Measurements from ENCODE around the gene SLC16A7. TPM values are rescaled to one million over a fixed set of nuclear protein-coding genes. Genes with fewer than 3 reads are reported as not detected.

The SLC16A7 gene
- total RNA-seq, 1 donor from 2014 or later: 12.9 TPM

- H3K27me3 Mint-ChIP-seq: no peaks in the 10 kb centered on the region
- no peak overlapping the region for H3K4me3 Mint-ChIP-seq
- H3K36me3 Mint-ChIP-seq: no peaks in the 10 kb centered on the region
- H3K9me3 Mint-ChIP-seq: no peaks in the 10 kb centered on the region
- H3K27ac Mint-ChIP-seq: no peak overlapping the region
- H3K4me1 Mint-ChIP-seq (ENCODE audit: unreplicated experiment): no peaks in the 10 kb centered on the region
- no peak for DNase-seq (ENCODE audit: extremely low spot score, unreplicated experiment)
- TF ChIP-seq, protein P1, sequence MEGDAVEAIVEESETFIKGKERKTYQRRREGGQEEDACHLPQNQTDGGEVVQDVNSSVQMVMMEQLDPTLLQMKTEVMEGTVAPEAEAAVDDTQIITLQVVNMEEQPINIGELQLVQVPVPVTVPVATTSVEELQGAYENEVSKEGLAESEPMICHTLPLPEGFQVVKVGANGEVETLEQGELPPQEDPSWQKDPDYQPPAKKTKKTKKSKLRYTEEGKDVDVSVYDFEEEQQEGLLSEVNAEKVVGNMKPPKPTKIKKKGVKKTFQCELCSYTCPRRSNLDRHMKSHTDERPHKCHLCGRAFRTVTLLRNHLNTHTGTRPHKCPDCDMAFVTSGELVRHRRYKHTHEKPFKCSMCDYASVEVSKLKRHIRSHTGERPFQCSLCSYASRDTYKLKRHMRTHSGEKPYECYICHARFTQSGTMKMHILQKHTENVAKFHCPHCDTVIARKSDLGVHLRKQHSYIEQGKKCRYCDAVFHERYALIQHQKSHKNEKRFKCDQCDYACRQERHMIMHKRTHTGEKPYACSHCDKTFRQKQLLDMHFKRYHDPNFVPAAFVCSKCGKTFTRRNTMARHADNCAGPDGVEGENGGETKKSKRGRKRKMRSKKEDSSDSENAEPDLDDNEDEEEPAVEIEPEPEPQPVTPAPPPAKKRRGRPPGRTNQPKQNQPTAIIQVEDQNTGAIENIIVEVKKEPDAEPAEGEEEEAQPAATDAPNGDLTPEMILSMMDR (conservative IDR thresholded peaks at IDR 0.05): no peak
These were observed 128.3 kb downstream of the SLC16A7 start for GRCh38 chr12:59724011-59724695.

- no peak for DNase-seq (ENCODE audit: extremely low spot score, unreplicated experiment)
- Mint-ChIP-seq H3K4me1 (ENCODE audit: unreplicated experiment) (peaks cover 5% of the 10 kb centered on the region), H3K4me3 (no peak overlapping the region), H3K9me3 (no peaks in the 10 kb centered on the region), H3K36me3 (no peaks in the 10 kb centered on the region), H3K27ac (no peak overlapping the region), H3K27me3 (no peaks in the 10 kb centered on the region)
- TF ChIP-seq, protein P1 (conservative IDR thresholded peaks at IDR 0.05): no peak
These were observed 137.4 kb downstream of the SLC16A7 start for GRCh38 chr12:59733200-59733599.

DNA sequence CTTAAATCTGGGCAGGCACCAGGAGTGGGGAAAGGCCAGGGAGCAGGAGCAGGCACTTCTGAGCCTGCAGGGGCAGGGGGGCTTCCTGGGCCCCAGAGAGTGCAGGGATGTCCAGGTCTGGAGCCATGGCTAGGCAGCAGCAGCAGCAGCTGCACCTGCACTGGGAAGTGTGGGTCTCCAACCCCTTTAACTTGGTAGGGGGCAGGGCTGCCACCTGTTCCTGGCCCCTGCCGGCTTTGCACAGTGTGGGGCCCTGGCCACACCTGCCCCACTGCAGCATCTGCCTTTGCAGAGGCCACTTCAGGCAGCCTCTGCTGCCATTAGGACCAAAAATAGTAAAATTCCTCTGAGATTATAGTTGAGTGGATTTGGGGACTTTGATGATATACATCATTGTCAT lies 138.5 kb downstream of the SLC16A7 start:
- H3K4me1 Mint-ChIP-seq (ENCODE audit: unreplicated experiment): peaks cover 5% of the 10 kb centered on the region
- no peak overlapping the region for H3K27ac Mint-ChIP-seq
- H3K27me3 Mint-ChIP-seq: no peaks in the 10 kb centered on the region
- TF ChIP-seq, protein P1 (conservative IDR thresholded peaks at IDR 0.05): no peak
- no peak overlapping the region for H3K4me3 Mint-ChIP-seq
- DNase-seq (ENCODE audit: extremely low spot score, unreplicated experiment): no peak
- H3K36me3 Mint-ChIP-seq: no peaks in the 10 kb centered on the region
- no peaks in the 10 kb centered on the region for H3K9me3 Mint-ChIP-seq

DNA sequence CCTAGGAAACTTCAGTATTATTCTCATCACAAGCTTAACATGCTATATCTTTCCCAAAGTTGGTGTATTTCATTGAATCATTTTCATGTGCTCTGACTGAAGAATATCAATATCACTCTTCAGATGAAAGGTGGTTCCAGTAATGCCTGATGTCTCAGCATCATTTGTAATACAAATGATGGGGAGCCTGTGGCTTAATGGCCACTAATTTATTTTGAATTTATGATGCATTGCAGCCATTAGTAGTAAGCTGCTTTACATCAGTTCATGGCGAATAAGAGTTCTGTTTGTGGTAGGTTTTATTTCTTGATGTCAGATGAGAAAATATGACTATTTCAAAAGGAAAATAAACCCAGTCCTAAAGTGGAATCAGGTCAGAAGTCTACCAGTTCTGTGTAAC lies 139.4 kb downstream of the SLC16A7 start:
- Mint-ChIP-seq H3K4me1 (ENCODE audit: unreplicated experiment) (peaks cover 5% of the 10 kb centered on the region), H3K27me3 (no peaks in the 10 kb centered on the region), H3K4me3 (no peak overlapping the region), H3K27ac (no peak overlapping the region), H3K9me3 (no peaks in the 10 kb centered on the region), H3K36me3 (no peaks in the 10 kb centered on the region)
- no peak for DNase-seq (ENCODE audit: extremely low spot score, unreplicated experiment)
- TF ChIP-seq, protein P1 (conservative IDR thresholded peaks at IDR 0.05): no peak

- no peak for DNase-seq (ENCODE audit: extremely low spot score, unreplicated experiment)
- H3K36me3 Mint-ChIP-seq: no peaks in the 10 kb centered on the region
- H3K9me3 Mint-ChIP-seq: no peaks in the 10 kb centered on the region
- H3K4me3 Mint-ChIP-seq: no peak overlapping the region
- H3K4me1 Mint-ChIP-seq (ENCODE audit: unreplicated experiment): peaks cover 5% of the 10 kb centered on the region
- H3K27ac Mint-ChIP-seq: no peak overlapping the region
- no peaks in the 10 kb centered on the region for H3K27me3 Mint-ChIP-seq
- TF ChIP-seq, protein P1 (conservative IDR thresholded peaks at IDR 0.05): no peak
These were observed 140.5 kb downstream of the SLC16A7 start for GRCh38 chr12:59736359-59736758.

Data from type B pancreatic cell (in vitro differentiated cells).